Fibroblast of skin of abdomen (primary cell): ENCODE results near the gene DCAF10.
"Not testable (repeated sequence)": the region's sequence is repeated elsewhere in the genome, so short reads cannot be mapped to it uniquely, and the experiment has no call there.

Experiments
- DNase-seq: peaks from one replicate; pipeline ENCODE4 v3.0.0-alpha.2; 2013

The DCAF10 gene

DNA sequence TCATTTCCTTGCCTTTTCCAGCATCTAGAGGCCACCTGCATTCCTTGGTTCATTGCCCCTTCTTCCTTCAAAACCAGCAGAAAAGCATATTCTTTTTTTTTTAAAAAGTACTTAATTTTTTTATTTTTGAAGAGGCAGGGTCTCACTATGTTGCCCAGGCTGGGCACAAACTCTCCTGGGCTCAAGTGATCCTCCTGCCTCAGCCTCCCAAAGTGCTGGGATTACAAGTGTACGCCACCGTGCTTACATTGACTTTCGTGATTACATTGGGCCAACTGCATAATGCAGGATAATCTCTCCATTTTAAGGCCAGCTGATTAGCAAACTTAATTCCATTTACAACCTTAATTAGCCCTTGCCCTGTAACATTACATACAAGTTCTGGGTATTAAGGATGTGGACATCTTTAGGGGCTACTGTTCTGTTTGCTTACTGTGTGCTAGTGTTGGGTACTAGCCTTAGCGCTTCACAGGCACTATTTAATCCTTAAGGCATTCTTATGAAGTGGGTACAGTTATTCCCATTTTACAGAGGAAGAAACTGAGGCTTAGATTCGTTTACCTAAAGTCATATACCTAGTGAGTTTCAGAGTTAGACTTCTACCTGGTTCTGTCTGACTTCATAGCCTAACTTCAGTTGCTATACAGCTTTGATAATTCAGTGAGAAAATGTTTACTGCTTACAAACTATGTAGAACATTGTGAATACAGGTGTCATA, 69.6 kb downstream of the DCAF10 start:
- DNase-seq: no peak

DNA sequence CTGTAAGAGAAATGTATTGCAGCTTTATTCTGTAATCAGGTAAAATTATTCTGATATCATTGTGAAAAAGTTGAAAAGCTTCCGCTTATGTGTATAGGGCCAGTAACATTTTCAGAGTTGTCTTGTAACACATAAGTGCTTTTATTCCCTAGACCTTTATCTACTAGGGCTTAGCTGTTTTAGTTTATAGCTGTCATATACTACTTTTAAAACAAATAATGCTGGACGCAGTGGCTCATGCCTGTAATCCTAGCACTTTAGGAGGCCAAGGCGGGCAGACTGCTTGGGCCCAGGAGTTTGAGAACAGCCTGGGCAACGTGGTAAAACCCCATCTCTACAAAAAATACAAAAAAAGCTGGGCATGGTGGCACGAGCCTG, 70.2 kb downstream of the DCAF10 start:
- DNase-seq: no peak

DNA sequence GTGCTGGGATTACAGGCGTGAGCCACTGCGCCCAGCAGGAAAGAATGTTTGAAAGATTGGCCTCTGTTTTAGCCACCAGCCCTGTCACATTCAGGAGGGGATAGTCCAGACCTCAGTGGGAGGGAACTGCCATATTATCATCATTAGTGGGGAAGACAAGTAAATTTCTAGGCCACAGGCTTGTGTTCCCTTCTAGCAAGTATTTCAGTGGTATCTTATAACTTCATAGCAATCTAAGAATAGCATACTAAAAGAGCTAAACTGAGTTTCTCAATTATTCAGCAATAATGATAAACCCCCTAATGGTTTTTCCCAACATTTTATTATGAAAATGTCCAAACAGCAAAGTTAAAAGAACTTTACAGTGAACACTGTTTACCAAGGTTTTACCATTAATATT, 73.4 kb downstream of the DCAF10 start:
- no peak for DNase-seq

DNA sequence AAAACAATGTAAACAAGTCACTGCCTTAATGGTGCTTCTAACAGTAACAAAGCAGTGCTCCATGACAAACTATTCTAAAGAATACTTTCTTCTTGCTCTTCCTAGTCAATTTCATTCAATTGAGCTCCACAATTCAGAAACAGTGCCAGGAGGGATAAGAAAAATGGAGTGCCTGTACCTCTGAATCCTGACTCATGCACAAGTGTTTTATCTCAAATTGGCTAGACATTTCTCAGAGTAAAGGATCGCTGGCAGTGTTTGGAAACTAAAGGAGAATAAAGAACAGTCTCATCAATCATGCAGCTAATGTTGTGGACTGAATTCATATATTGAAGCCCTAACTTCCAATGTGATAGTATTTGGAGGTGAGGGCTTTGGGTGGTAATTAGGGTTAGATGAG, 75.8 kb downstream of the DCAF10 start:
- no peak for DNase-seq

DNA sequence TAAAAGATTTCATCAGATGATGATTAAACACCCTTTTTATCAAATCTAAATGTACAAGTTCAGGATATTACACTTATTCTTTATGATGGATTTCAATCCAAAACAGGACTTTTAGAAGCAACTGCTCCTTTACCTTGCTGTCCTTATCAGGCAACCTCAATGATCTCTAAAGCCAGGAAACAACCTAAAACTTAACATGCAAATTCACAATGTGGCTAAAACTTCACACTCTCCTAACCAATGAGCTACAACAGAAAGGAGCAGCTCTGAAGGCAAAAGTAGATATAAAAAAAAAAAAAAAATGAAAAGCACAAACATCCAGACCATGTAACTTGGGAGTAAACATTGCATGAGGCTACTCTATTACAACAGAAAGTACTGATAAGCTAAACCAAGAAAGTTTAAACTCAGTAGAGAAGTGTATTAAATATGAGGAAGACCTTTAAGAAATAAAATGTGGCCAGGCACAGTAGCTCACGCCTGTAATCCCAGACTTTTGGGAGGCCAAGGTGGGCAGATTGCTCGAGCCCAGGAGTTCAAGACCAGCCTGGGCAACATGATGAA, 80.4 kb downstream of the DCAF10 start:
- no peak for DNase-seq

DNA sequence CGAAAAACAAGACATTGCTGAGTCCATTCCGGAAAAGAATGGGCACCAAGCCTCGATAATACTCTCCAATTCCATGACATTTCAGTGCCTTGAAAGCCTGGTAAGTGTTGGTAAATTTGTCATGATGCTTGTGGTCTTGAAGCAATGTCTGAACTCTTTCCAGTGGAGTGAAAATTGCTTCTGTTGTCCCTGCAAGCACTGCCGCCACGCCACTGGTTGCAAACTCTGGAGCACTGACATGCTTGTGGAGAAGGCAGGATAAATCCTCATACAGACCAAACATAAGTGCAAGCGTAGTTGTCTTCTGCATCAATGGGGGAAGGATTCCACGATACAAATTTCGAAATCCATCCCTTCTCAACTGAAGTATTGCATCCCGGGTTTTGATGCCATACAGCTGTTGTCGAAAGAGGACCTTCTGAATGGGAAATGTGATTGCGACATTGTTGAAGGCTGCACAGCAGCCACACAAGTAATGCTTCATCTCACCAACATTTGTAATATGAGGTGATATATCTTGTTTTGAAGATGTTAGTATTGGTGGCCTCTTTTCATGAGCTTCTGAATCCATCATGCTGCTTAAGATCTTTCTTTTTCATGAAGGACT, 87.5 kb downstream of the DCAF10 start:
- not testable (repeated sequence) for DNase-seq

DNA sequence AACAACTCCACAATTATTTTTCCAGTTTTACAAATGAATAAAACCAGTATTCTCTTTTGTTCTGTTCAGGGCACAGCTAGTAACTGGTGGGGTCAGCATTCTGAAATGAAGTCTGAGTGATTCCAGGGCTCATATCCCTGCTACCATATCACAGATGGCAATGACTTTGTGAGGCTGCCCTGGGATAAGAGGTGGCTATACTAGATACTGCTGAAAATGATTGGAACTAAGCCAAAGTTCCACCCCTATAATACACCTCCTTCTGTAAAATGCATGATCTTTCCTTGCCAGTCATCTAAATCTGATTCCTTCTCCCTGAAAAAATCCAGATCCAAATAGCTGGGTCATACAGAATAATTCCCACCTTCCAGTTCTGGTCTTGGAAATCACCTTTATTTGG, 88.9 kb downstream of the DCAF10 start:
- no peak for DNase-seq

DNA sequence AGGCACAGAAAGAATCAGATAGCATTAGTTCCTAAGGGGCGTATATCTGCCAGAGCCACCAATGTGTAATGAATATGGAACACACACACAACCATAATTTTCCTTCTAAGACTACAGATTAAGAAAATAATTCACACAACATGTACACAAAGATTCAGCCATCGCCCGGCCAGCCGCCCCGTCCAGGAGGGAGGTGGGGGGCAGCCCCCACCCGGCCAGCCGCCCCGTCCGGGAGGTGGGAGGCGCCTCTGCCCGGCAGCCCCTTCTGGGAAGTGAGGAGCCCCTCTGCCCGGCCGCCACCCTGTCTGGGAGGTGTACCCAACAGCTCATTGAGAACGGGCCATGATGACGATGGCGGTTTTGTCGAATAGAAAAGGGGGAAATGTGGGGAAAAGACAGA, 90.4 kb downstream of the DCAF10 start:
- DNase-seq: not testable (repeated sequence)

DNA sequence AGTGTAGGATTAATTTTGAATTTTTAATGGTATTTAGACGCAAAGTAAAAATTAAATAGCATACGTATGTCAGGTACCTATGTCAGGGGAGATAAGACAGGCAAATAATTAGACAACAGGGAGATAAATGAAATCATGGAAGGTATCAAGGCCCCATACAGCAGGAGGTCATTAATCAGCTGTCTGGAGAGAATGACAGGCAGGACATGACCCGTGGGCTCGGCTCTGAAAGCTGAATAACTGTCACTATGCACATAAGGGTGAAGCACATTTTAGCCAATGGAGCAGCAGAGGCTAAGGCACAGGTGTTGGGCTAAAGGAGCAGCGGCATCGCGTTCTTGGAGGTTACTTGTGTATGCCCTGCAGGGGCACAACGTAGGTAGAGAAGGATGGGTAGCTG, 91.5 kb downstream of the DCAF10 start:
- no peak for DNase-seq

DNA sequence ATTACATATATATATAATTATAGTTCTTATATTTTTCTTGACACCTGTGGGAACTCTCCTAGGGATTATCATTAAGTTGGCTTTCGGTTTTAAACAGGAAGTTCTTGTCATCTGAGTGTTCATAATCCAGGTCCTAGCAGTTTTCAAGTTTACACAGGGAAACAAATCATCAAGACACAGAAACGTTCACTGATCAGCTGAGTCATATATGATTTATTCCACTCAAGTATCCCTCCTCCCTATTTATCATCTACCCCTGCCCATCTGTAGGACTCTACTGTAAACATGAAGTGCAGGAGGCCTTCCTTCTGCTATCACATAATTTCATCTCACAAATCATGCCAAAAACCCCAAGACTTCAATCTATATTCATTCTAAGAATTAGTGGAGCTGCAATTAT, 97.1 kb downstream of the DCAF10 start:
- no peak for DNase-seq

DNA sequence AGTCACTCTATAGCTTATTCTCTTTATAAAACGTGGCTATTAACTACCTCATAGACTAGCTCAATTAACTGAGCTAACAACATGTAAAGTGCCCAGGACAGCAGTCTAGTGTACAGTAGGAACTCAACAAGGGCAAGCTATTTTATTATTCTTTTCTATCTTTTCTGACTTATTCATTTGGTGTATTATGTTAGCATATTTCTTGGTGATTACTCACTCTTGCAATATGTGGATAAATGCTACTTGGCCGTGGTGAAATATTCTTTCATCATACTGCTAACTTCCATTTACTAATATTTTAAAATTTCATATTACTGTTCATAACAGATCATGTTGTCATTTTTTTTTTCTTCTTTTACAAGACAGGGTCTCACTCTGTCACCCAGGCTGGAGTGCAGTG, 98.4 kb downstream of the DCAF10 start:
- DNase-seq: peak; percentile 48

DNA sequence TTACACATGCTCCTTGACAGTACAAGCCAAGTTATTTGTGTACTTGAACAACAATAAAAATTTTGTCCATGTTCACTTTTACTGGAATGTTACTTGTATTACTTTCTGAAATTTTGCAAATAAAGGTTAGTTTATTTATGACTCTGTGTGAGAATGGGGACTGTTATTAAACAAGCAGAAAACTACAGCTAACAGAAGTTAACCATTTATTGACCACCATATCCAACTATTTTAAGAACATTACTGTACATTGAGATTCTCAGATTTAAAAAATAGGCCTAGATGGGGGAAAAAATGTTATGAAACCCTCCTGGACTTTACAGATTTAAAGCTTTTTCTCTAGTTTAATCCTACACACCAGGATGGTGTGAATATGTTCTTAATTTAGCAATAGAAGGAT, 101.5 kb downstream of the DCAF10 start:
- DNase-seq: no peak

DNA sequence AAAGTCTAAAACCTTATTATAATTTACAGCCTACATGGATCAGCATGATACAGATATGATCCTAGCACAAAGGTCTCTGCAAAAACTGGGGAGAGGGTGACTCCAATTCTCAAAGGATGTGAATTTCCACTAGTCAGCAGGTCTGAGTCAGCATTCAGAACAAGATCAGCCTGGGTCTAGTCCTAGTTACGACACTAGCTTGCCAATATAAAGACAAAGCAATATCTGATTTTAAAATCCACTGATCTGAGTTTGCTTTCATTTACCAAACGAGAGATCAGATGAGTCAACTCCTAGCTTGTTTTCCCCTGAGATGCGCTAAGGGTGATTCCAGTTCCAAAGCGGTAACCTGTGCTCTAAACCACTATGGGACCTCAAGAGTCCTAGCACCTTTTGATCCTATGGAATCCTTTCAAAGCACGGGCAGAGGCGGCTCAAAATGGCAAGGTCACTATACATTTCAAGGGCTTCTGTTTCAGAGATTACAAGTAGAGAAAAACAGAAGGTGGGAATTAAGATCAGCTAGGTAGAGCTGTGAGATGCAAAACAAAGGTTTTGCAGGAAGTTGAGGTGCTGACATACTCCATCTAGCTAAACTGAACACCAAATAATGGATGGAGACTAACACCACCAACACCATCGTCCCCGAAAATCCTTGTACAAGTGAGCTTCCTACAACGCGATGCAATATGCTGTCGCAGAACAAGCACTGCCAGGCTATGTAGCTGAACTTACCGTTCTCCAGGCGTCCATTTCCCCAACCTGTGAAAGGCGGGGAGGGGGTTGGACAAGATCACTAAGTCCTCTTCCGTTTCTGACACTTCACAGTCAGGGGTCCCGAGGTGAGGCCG, 102.4 kb downstream of the DCAF10 start:
- DNase-seq: no peak

DNA sequence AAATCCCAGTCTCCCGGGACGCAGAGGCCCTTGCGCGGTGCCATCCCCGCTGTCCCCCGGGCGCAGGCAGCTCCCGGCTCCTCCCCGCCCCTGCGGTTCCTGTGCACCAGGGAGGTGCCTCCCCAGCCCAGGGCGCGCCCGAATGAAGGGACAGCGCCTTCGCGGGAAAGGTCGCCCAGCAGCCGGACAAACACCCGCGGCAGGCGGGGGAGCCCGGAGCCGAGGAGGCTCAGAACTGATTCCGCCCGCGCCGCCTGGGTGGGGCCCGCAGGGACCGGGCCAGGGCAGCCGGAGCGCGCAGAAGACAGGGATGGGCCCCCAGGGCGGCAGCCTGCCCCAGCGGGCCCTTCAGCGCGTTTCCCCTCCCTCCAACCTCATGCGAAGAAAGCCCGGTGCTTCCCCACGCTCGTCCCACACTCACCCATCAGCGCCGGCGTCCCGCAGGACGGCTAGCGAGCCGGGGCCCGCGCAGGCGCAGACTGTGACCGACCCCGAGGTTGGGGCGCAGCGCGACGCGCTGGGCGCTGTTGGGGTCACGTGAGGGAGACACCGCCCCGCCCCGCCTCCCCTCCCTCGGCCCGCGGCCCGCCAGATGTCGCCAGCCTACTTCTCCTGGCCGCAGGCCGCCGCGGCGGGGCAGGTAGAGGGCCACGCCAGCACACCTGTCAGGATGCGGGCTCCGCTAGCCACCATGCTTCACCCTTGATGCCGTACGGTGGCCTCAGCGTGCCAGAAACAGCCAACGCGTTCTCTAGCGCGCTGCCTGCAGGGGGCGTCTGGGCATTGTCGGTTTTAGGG, 103.2 kb downstream of the DCAF10 start, which contains the start of gene SLC25A51:
TSS of gene SLC25A51 (minus strand) at position 481 of the 798 bp plus-strand sequence. CDS start 15,577 bp downstream, outside the sequence.
- peak; percentile 92 for DNase-seq

DNA sequence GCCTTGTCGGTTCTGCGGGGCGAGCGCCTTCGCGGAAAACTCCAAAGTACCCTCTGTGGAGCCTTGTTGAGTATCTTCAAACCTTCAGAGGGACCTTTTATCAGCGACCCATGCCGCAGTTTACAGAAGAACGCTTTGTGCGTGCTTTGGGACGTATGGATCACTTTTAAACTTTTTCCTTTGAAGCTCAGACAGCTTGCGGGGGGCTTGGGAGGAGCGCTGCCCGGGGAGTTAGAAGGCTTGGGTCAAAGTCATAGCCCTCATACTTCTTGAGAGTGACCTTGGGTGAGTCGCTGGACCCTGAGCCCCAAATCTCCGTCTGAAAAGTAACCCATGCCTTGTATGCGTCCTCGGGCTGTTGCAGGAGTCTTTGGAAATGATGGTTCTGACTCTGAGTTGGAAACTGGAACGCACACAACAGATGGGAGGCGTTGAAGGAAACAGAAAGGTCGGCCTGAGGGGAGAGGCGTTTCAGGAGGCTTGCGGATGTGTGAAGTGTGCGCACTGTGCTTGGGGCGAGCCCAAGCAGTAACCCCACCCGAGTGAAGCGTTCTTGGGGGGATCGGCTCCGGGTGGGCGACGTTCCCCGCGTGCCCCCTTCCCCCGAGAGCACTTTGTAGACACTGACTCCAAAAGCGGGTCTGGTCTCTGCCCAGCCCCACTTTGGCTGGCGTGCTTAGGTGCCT, 104.0 kb downstream of the DCAF10 start:
- no peak for DNase-seq

DNA sequence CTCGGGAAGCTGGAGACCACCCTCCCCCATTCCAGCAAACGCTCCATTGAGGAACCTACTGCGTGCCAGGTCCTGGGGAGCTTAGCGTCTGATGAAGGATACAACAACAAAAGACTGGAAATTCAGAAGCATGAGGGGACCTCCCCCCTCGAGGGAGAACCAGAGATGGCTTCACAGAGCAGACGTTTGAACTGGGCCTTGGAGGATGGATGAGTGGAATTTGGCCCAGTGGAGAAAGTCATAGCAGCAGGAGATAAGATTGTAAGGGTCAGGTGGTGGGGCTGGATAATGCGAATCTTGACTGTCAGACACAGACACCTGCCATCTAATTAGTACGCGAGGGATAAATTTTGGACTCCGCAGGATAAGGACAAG, 104.5 kb downstream of the DCAF10 start:
- no peak for DNase-seq

DNA sequence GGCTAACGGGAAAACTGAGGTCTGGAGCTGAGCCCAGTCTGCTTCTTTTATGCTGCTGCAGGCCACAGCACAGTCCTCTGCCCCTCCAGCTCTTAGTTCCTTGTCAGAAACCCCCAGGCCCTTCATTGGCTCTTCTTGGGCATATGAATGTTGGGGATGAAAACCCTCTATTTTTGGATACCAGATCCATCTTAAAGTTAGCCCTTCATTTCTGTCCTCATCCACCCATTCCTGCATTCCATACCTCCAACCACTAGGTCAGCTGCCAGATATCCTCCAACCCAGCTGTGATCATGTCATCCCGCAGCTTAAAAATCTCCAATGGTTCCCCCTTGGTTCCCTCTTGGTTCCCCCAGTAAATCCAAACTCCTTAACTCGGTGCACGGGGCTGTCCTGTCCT, 105.2 kb downstream of the DCAF10 start:
- DNase-seq: no peak

DNA sequence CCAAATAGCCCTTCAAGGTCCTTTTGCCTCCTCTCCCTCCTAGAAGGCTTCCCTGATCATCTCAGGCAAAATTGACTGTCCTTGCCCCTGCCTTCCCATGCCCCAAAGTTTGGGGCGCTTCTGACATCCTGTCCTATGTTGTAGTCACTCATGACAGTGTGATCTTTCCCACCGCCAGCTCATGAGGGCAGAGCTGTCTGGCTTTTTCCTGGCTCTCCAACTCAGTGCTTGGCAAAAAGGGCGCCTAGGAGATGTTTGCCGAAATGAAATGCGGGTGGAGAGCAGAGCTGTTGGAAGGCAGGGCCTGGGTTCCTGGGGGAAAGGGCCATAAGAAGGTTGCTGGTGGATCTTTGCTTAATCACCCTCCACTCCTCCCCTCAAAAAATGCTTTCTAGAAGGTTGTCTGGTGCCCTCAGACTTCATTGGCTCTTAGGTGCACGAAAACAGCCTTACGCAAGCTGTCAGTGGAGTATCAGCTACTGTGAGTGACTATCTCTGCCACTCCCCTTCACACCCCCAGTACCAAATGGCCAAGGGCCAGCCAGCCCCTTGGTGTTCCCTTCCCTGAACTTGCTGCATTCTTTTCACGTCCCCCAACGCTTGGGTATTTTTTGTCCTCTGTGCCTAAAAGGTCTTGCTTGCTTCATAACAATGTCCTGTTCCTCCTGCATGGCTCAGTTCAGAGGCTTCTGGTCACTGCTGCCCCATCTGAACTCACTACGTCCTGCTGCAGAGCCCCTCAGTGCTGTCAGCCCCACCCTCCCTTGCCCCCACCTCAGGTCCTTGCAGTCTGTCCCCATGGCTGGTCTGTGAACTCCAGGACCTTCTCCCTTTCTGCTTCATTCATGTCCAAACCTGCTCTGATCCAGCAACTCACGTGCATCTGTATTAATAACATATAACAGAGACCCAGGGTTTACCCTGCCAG, 106.0 kb downstream of the DCAF10 start:
- no peak for DNase-seq

DNA sequence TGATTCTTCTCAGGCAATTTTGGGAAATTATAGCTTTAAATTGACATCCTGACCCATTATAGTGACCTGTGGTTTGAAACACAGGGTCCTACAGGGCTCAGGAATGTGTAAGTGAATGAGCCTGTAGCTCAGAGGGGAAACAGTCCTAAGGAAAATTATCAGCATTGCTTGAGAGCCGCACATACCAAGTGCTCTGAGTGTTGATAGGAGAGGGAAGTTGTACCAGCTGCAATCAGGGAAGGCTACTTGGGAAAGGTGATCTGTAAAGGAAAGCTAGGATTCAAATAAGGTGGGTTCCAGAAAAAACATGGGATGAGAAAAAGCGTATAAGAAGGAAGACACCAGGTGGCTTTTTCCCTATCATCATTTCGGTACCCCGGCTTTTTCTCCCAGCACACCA, 107.7 kb downstream of the DCAF10 start:
- no peak for DNase-seq

DNA sequence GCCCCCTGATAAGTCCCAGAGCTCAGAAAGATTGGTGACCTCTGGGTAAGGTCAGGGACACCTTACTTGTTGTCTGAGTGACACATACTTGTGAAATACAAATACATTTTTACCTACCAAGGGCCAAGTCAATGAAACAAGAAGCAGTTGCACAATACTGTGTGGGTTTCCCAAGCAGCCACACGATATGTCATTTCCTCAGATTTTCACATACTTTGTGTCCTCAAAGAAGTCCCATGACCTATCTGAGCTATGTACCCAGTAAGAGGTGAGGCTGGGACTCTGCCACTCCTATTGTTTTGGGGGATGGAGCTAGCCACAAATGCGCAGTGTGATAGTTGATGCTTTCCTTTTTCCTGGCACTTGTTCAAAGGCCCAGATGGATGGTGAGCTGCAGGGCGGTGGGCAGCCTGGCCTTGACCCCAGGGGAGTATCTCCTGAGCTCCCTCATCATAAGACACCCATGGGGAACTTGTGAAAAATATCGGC, 108.1 kb downstream of the DCAF10 start:
- no peak for DNase-seq

DNA sequence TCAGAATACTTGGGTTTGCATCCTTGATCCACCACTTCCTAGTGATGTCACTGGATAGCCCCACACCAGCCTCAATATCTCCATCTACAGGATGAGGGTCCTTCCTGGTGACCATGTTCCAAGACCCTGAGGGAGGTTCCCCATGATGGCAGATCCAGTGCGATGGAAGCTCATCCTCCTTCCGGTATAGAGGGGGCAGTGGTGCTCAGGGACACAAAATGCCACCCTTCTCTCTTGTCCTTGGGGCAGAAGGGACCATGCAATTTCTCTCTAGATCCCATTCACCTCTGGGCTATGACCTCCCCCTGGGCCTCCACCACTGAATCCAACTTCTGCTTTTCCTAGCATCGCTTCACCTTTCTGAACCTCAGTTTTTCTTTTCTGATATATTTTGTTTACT, 108.7 kb downstream of the DCAF10 start:
- DNase-seq: no peak
